ENCODE measurements around the gene ACTN4.

Gene ACTN4

GRCh38 chr19:38709671-38710415 lies 62.4 kb downstream of the ACTN4 start:
- Histone ChIP-seq H3K27ac (ENCODE audit: low read length) (no peak overlapping the region), H3K4me2 (ENCODE audit: low read length) (no peak overlapping the region), H2AFZ (ENCODE audit: low read depth, low read length) (no peak overlapping the region), H3K36me3 (replicated peaks; ENCODE audit: low read depth, low read length) (peaks cover 81% of the 10 kb centered on the region), H3K4me1 (ENCODE audit: low read length) (no peaks in the 10 kb centered on the region), H3K4me3 (ENCODE audit: low read length) (no peak overlapping the region), H3K79me2 (ENCODE audit: low read length) (no peaks in the 10 kb centered on the region), H3K9ac (ENCODE audit: low read length) (no peak overlapping the region), H3K27me3 (ENCODE audit: low read depth, low read length) (no peaks in the 10 kb centered on the region), H3K9me3 (ENCODE audit: insufficient read depth, low read length) (no peaks in the 10 kb centered on the region), H4K20me1 (ENCODE audit: insufficient read depth, low read length) (no peaks in the 10 kb centered on the region)
- TF ChIP-seq EZH2phosphoT487 (IDR thresholded peaks at IDR 0.05; ENCODE audit: low read depth) = no peak
- no peak for TF ChIP-seq CTCF (IDR thresholded peaks at IDR 0.05; ENCODE audit: low read depth, low read length)

- H3K4me1 ChIP-seq (ENCODE audit: low read length) = no peaks in the 10 kb centered on the region
- peaks cover 77% of the 10 kb centered on the region for H3K36me3 ChIP-seq (replicated peaks; ENCODE audit: low read depth, low read length)
- TF ChIP-seq EZH2phosphoT487 (IDR thresholded peaks at IDR 0.05; ENCODE audit: low read depth) (no peak), CTCF (IDR thresholded peaks at IDR 0.05; ENCODE audit: low read depth, low read length) (no peak)
- no peak overlapping the region for H3K9ac ChIP-seq (ENCODE audit: low read length)
- no peaks in the 10 kb centered on the region for H3K79me2 ChIP-seq (ENCODE audit: low read length)
- H3K9me3 ChIP-seq (ENCODE audit: insufficient read depth, low read length) = no peaks in the 10 kb centered on the region
- H3K4me3 ChIP-seq (ENCODE audit: low read length) = no peak overlapping the region
- H4K20me1 ChIP-seq (ENCODE audit: insufficient read depth, low read length) = no peaks in the 10 kb centered on the region
- H2AFZ ChIP-seq (ENCODE audit: low read depth, low read length) = no peak overlapping the region
- H3K27ac ChIP-seq (ENCODE audit: low read length) = no peak overlapping the region
- H3K4me2 ChIP-seq (ENCODE audit: low read length) = no peak overlapping the region
- H3K27me3 ChIP-seq (ENCODE audit: low read depth, low read length) = no peaks in the 10 kb centered on the region
These were observed 62.9 kb downstream of the ACTN4 start for GRCh38 chr19:38710416-38710702.

GRCh38 chr19:38710928-38711725 lies 63.7 kb downstream of the ACTN4 start:
- Histone ChIP-seq H3K4me2 (ENCODE audit: low read length) (no peak overlapping the region), H3K9me3 (ENCODE audit: insufficient read depth, low read length) (no peaks in the 10 kb centered on the region), H3K9ac (ENCODE audit: low read length) (no peak overlapping the region), H4K20me1 (ENCODE audit: insufficient read depth, low read length) (no peaks in the 10 kb centered on the region), H3K79me2 (ENCODE audit: low read length) (no peaks in the 10 kb centered on the region), H3K27ac (ENCODE audit: low read length) (no peak overlapping the region), H3K36me3 (replicated peaks; ENCODE audit: low read depth, low read length) (peaks cover 72% of the 10 kb centered on the region), H2AFZ (ENCODE audit: low read depth, low read length) (no peak overlapping the region), H3K27me3 (ENCODE audit: low read depth, low read length) (no peaks in the 10 kb centered on the region), H3K4me1 (ENCODE audit: low read length) (no peaks in the 10 kb centered on the region), H3K4me3 (ENCODE audit: low read length) (no peak overlapping the region)
- TF ChIP-seq CTCF (IDR thresholded peaks at IDR 0.05; ENCODE audit: low read depth, low read length) (no peak), EZH2phosphoT487 (IDR thresholded peaks at IDR 0.05; ENCODE audit: low read depth) (no peak)

GRCh38 chr19:38711726-38712153 lies 64.3 kb downstream of the ACTN4 start:
- no peaks in the 10 kb centered on the region for H3K4me1 ChIP-seq (ENCODE audit: low read length)
- no peaks in the 10 kb centered on the region for H4K20me1 ChIP-seq (ENCODE audit: insufficient read depth, low read length)
- no peaks in the 10 kb centered on the region for H3K79me2 ChIP-seq (ENCODE audit: low read length)
- H3K27me3 ChIP-seq (ENCODE audit: low read depth, low read length) = no peaks in the 10 kb centered on the region
- no peaks in the 10 kb centered on the region for H3K9me3 ChIP-seq (ENCODE audit: insufficient read depth, low read length)
- no peak overlapping the region for H2AFZ ChIP-seq (ENCODE audit: low read depth, low read length)
- H3K4me3 ChIP-seq (ENCODE audit: low read length) = no peak overlapping the region
- no peak overlapping the region for H3K4me2 ChIP-seq (ENCODE audit: low read length)
- TF ChIP-seq CTCF (IDR thresholded peaks at IDR 0.05; ENCODE audit: low read depth, low read length) (no peak), EZH2phosphoT487 (IDR thresholded peaks at IDR 0.05; ENCODE audit: low read depth) (no peak)
- H3K36me3 ChIP-seq (replicated peaks; ENCODE audit: low read depth, low read length) = peaks cover 72% of the 10 kb centered on the region
- no peak overlapping the region for H3K9ac ChIP-seq (ENCODE audit: low read length)
- no peak overlapping the region for H3K27ac ChIP-seq (ENCODE audit: low read length)

Data from OCI-LY3 (cell line).